Measurements from ENCODE around the gene PNPLA7.

DNA sequence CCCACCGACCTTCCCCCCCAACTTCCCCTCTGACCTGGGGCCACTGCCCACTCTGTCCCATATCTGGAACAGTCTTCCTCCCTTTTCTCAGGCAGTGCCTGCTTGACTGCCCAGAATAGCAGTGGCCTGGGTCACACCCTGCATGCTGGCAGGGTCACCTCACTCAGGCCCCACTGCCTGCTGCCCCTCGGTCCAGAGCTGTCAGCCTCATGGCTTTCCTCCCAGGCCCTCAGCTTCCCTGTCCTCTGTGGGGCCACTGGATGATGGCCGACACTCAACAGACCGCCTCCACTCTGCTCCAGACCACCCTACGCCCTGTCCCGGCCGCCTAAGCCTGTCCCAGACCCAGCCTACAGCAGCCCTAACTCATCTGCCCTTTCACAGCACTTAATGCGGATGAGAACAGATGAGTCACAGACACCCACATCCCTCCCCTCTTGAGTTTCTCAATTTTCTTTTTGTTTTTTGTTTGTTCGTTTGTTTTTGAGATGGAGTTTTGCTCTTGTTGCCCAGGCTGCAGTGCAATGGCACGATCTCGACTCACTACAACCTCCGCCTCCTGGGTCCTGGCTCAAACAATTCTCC lies 5.9 kb downstream of the PNPLA7 start:
- TF ChIP-seq, protein P1, sequence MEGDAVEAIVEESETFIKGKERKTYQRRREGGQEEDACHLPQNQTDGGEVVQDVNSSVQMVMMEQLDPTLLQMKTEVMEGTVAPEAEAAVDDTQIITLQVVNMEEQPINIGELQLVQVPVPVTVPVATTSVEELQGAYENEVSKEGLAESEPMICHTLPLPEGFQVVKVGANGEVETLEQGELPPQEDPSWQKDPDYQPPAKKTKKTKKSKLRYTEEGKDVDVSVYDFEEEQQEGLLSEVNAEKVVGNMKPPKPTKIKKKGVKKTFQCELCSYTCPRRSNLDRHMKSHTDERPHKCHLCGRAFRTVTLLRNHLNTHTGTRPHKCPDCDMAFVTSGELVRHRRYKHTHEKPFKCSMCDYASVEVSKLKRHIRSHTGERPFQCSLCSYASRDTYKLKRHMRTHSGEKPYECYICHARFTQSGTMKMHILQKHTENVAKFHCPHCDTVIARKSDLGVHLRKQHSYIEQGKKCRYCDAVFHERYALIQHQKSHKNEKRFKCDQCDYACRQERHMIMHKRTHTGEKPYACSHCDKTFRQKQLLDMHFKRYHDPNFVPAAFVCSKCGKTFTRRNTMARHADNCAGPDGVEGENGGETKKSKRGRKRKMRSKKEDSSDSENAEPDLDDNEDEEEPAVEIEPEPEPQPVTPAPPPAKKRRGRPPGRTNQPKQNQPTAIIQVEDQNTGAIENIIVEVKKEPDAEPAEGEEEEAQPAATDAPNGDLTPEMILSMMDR (IDR thresholded peaks at IDR 0.05) = no peak
- no peak for TF ChIP-seq POLR2A (IDR thresholded peaks at IDR 0.05)
